HG03565 (cell line): ENCODE measurements around the gene NMNAT2.
"Not testable (repeated sequence)": the region's sequence is repeated elsewhere in the genome, so short reads cannot be mapped to it uniquely, and the experiment has no call there.

Source experiments
- ATAC-seq: cut with Tn5 transposase; IDR thresholded peaks from one replicate; pipeline ENCODE4 v1.9.1; 2021; ENCODE audit warnings: mild to moderate bottlenecking, moderate library complexity; ENCODE audit not compliant: unreplicated experiment

Gene NMNAT2

GRCh38 chr1:183240853-183241252, 177.3 kb downstream of the NMNAT2 start:
- not testable (repeated sequence) for ATAC-seq

- ATAC-seq, result no peak
These were observed 177.7 kb downstream of the NMNAT2 start for GRCh38 chr1:183240526-183240825.

GRCh38 chr1:183239793-183240525, 178.2 kb downstream of the NMNAT2 start:
- no peak for ATAC-seq

- no peak for ATAC-seq
These were observed 178.9 kb downstream of the NMNAT2 start for GRCh38 chr1:183239220-183239742.

GRCh38 chr1:183238071-183238470, 180.1 kb downstream of the NMNAT2 start:
- no peak for ATAC-seq

- no peak for ATAC-seq
These were observed 181.1 kb downstream of the NMNAT2 start for GRCh38 chr1:183237046-183237445.

- ATAC-seq, result no peak
These were observed 181.9 kb downstream of the NMNAT2 start for GRCh38 chr1:183236158-183236725.

- ATAC-seq, result no peak
These were observed 182.7 kb downstream of the NMNAT2 start for GRCh38 chr1:183235503-183235902.

- no peak for ATAC-seq
These were observed 183.3 kb downstream of the NMNAT2 start for GRCh38 chr1:183234660-183235476.

- ATAC-seq, result no peak
These were observed 185.1 kb downstream of the NMNAT2 start for GRCh38 chr1:183233113-183233512.

- no peak for ATAC-seq
These were observed 186.6 kb downstream of the NMNAT2 start for GRCh38 chr1:183231545-183231944.

- ATAC-seq, result no peak
These were observed 187.8 kb downstream of the NMNAT2 start for GRCh38 chr1:183230413-183230812.

GRCh38 chr1:183228347-183229220, 189.6 kb downstream of the NMNAT2 start:
- ATAC-seq, result no peak

GRCh38 chr1:183227422-183228346, 190.5 kb downstream of the NMNAT2 start:
- ATAC-seq, result no peak

- no peak for ATAC-seq
These were observed 191.2 kb downstream of the NMNAT2 start for GRCh38 chr1:183226963-183227362.

GRCh38 chr1:183226361-183226760, 191.8 kb downstream of the NMNAT2 start:
- ATAC-seq, result no peak

GRCh38 chr1:183223467-183223866, 194.7 kb downstream of the NMNAT2 start:
- no peak for ATAC-seq

- no peak for ATAC-seq
These were observed 195.3 kb downstream of the NMNAT2 start for GRCh38 chr1:183222909-183223308.

GRCh38 chr1:183219616-183220009, 198.6 kb downstream of the NMNAT2 start:
- ATAC-seq, result no peak
